H9 (cell line): ENCODE measurements around the gene THEM5. TPM values are rescaled to one million over a fixed set of nuclear protein-coding genes. Genes with fewer than 3 reads are reported as not detected.

Experiments used
- DNase-seq: peaks from one replicate; pipeline ENCODE4 v3.0.0-alpha.2; 2017
- H2AFZ ChIP-seq: one replicate; pipeline ENCODE4 v1.6.1; 2013; ENCODE audit warnings: mild to moderate bottlenecking, low read length, control low read depth, moderate library complexity
- H2AK5ac ChIP-seq: 2 replicates; pipeline ENCODE4 v1.6.1; 2013; ENCODE audit warnings: low read length, control low read depth, mixed read lengths; ENCODE audit not compliant: insufficient read length
- H2BK120ac ChIP-seq: one replicate; pipeline ENCODE4 v1.6.1; 2013; ENCODE audit warnings: low read depth, mild to moderate bottlenecking, low read length, control low read depth, inconsistent platforms; ENCODE audit not compliant: poor library complexity, severe bottlenecking
- H2BK12ac ChIP-seq: 2 replicates; pipeline ENCODE4 v1.6.1; 2013; ENCODE audit warnings: low read length, control low read depth, mixed read lengths, low read depth; ENCODE audit not compliant: insufficient read length
- H2BK15ac ChIP-seq: 2 replicates; pipeline ENCODE4 v1.6.1; 2013; ENCODE audit warnings: low read depth, low read length, control low read depth
- H2BK20ac ChIP-seq: one replicate; pipeline ENCODE4 v1.6.1; 2013; ENCODE audit warnings: low read depth, mild to moderate bottlenecking, low read length, control low read depth, inconsistent platforms; ENCODE audit not compliant: poor library complexity, severe bottlenecking
- H2BK5ac ChIP-seq: 2 replicates; pipeline ENCODE4 v1.6.1; 2013; ENCODE audit warnings: low read length, control low read depth, mixed read lengths; ENCODE audit not compliant: insufficient read length
- H3K14ac ChIP-seq: 2 replicates; pipeline ENCODE4 v1.6.1; 2013; ENCODE audit warnings: low read length, control low read depth; ENCODE audit not compliant: insufficient read depth
- H3K18ac ChIP-seq: 2 replicates; pipeline ENCODE4 v1.6.1; 2013; ENCODE audit warnings: low read depth, mild to moderate bottlenecking, mixed read lengths, low read length, control low read depth; ENCODE audit not compliant: insufficient read length
- H3K23ac ChIP-seq: 2 replicates; pipeline ENCODE4 v1.6.1; 2013; ENCODE audit warnings: low read length, control low read depth, mixed read lengths, low read depth; ENCODE audit not compliant: insufficient read length
- H3K23me2 ChIP-seq: 2 replicates; pipeline ENCODE4 v1.6.1; 2013; ENCODE audit warnings: low read depth, mild to moderate bottlenecking, mixed read lengths, low read length, control low read depth; ENCODE audit not compliant: insufficient read length, poor library complexity, severe bottlenecking
- H3K27ac ChIP-seq: 2 replicates; pipeline ENCODE4 v1.5.1; 2013; ENCODE audit warnings: low read length, control low read depth, mixed read lengths, low read depth; ENCODE audit not compliant: insufficient read length
- H3K27me3 ChIP-seq: 2 replicates; pipeline ENCODE4 v1.6.1; 2013; ENCODE audit warnings: low read length, control low read depth, inconsistent platforms; ENCODE audit not compliant: insufficient read depth
- H3K4ac ChIP-seq: 2 replicates; pipeline ENCODE4 v1.6.1; 2013; ENCODE audit warnings: low read depth, mild to moderate bottlenecking, control low read depth, inconsistent platforms, low read length, moderate library complexity
- H3K4me1 ChIP-seq: 2 replicates; pipeline ENCODE4 v1.6.1; 2013; ENCODE audit warnings: low read length, control low read depth, inconsistent platforms; ENCODE audit not compliant: insufficient read depth
- H3K4me2 ChIP-seq: 2 replicates; pipeline ENCODE4 v1.6.1; 2013; ENCODE audit warnings: low read length, control low read depth, mixed read lengths; ENCODE audit not compliant: insufficient read length, insufficient read depth
- H3K56ac ChIP-seq: 2 replicates; pipeline ENCODE4 v1.6.1; 2013; ENCODE audit warnings: low read depth, mild to moderate bottlenecking, mixed read lengths, low read length, control low read depth; ENCODE audit not compliant: insufficient read length
- H3K79me1 ChIP-seq: 2 replicates; pipeline ENCODE4 v1.6.1; 2013; ENCODE audit warnings: low read depth, mild to moderate bottlenecking, moderate library complexity, low read length, control low read depth, inconsistent platforms; ENCODE audit not compliant: insufficient read depth, poor library complexity, severe bottlenecking
- H3K79me2 ChIP-seq: 2 replicates; pipeline ENCODE4 v1.6.1; 2013; ENCODE audit warnings: low read length, control low read depth, inconsistent platforms; ENCODE audit not compliant: insufficient read depth
- H3K9ac ChIP-seq: 2 replicates; pipeline ENCODE4 v1.6.1; 2013; ENCODE audit warnings: low read length, control low read depth, mixed read lengths; ENCODE audit not compliant: insufficient read length; ENCODE audit errors: extremely low read depth
- H3K9me3 ChIP-seq: one replicate; pipeline ENCODE4 v1.6.1; 2013; ENCODE audit warnings: low read depth, low read length, inconsistent platforms; ENCODE audit not compliant: control insufficient read depth
- H3T11ph ChIP-seq: one replicate; pipeline ENCODE4 v1.6.1; 2013; ENCODE audit warnings: mild to moderate bottlenecking, low read length, control low read depth, inconsistent platforms
- H4K20me1 ChIP-seq: one replicate; pipeline ENCODE4 v1.6.1; 2013; ENCODE audit not compliant: control insufficient read depth, insufficient read length, insufficient read depth
- H4K5ac ChIP-seq: 2 replicates; pipeline ENCODE4 v1.6.1; 2013; ENCODE audit warnings: low read depth, mild to moderate bottlenecking, mixed read lengths, low read length, control low read depth; ENCODE audit not compliant: insufficient read length
- H4K8ac ChIP-seq: replicated peaks from 2 replicates; pipeline ENCODE4 v1.6.1; 2013; ENCODE audit warnings: low read length, control low read depth, mixed read lengths, low read depth; ENCODE audit not compliant: insufficient read length
- H4K91ac ChIP-seq: 2 replicates; pipeline ENCODE4 v1.6.1; 2013; ENCODE audit warnings: low read depth, mild to moderate bottlenecking, moderate library complexity, mixed read lengths, low read length, control low read depth; ENCODE audit not compliant: insufficient read length
- H3K27ac Mint-ChIP-seq, 3 experiments: 2 replicates in 2 of 3; 3 replicates in 1 of 3; pipeline ENCODE4 v1.8.0; 2020 to 2021; ENCODE audit warnings: mixed read lengths in 3 of 3, mild to moderate bottlenecking in 1 of 3, moderate library complexity in 1 of 3
- H3K27me3 Mint-ChIP-seq: 2 replicates; pipeline ENCODE4 v1.8.0; 2021; ENCODE audit warnings: low read depth, mild to moderate bottlenecking, moderate library complexity, mixed read lengths
- H3K36me3 Mint-ChIP-seq, 3 experiments: 2 replicates in 2 of 3; 3 replicates in 1 of 3; pipeline ENCODE4 v1.8.0; 2020 to 2021; ENCODE audit warnings: low read depth in 3 of 3, mixed read lengths in 3 of 3; ENCODE audit not compliant: insufficient read depth in 1 of 3
- H3K4me1 Mint-ChIP-seq, 2 experiments: 2 replicates each; pipeline ENCODE4 v1.8.0; 2020; ENCODE audit warnings: mixed read lengths in 2 of 2
- H3K4me3 Mint-ChIP-seq, 2 experiments: 2 replicates in 1 of 2; 3 replicates in 1 of 2; pipeline ENCODE4 v1.8.0; 2020 to 2021; ENCODE audit warnings: mild to moderate bottlenecking in 2 of 2, mixed read lengths in 2 of 2, moderate library complexity in 1 of 2
- H3K9me3 Mint-ChIP-seq, 2 experiments: 2 replicates in 1 of 2; 3 replicates in 1 of 2; pipeline ENCODE4 v1.8.0; 2020; ENCODE audit warnings: mild to moderate bottlenecking in 2 of 2, mixed read lengths in 2 of 2, moderate library complexity in 1 of 2
- WGBS: extraction: QIAGEN DNeasy Blood & Tissue Kit; methylation state at CpG from one replicate; pipeline ENCODE4 v1.1.7; 2013; ENCODE audit warnings: missing lambda C conversion rate, low lambda C conversion rate, mixed read lengths; ENCODE audit not compliant: insufficient read length; ENCODE audit errors: extremely low coverage; 5-methylcytosine and 5-hydroxymethylcytosine counted together
- total RNA-seq: library from RNA; stranded (reverse); gene quantifications from 2 replicates; pipeline ENCODE4 v1.2.1, GENCODE V29; 2021
- TF ChIP-seq, protein P1 (sequence below): fragments of 200-600 bp; sonication (generic); conservative IDR thresholded peaks from 3 replicates; pipeline ENCODE4 v1.8.0; 2021; ENCODE audit warnings: antibody characterized with exemption, mild to moderate bottlenecking

Gene THEM5
- total RNA-seq, 1 experiment from 2014 or later: not detected

GRCh38 chr1:151897991-151898431 is 44.5 kb upstream of the THEM5 start:
- Histone ChIP-seq H2BK20ac (no peak overlapping the region), H3K56ac (no peak overlapping the region), H3T11ph (no peak overlapping the region), H3K27me3 (no peaks in the 10 kb centered on the region), H2AFZ (no peak overlapping the region), H3K18ac (no peak overlapping the region), H2BK15ac (no peak overlapping the region), H3K23me2 (no peaks in the 10 kb centered on the region), H2AK5ac (no peak overlapping the region), H3K4me2 (no peak overlapping the region), H3K79me2 (no peaks in the 10 kb centered on the region), H2BK12ac (no peak overlapping the region), H4K5ac (no peak overlapping the region), H3K4me1 (no peaks in the 10 kb centered on the region), H3K27ac (no peak overlapping the region), H3K9me3 (no peaks in the 10 kb centered on the region), H3K14ac (no peak overlapping the region), H4K20me1 (no peaks in the 10 kb centered on the region), H2BK5ac (no peak overlapping the region), H3K23ac (no peak overlapping the region), H4K8ac (no peak overlapping the region), H3K9ac (no peak overlapping the region), H3K4ac (no peak overlapping the region), H2BK120ac (no peak overlapping the region), H4K91ac (no peak overlapping the region), H3K79me1 (no peaks in the 10 kb centered on the region)
- Mint-ChIP-seq H3K4me1 (peaks cover 6 to 16% of the 10 kb centered on the region in 2 experiments; a peak in 3 of 4 replicates), H3K27me3 (no peaks in the 10 kb centered on the region; the same call in 1 of the 2 replicates), H3K9me3 (peaks cover 38 to 40% of the 10 kb centered on the region in 2 experiments), H3K27ac (0 out of 7 replicates have a peak overlapping the region, but pooled peaks of 1 of the 3 experiments have one; percentile 10), H3K36me3 (peaks cover 29 to 54% (median 53%) of the 10 kb centered on the region in 3 experiments), H3K4me3 (no peak overlapping the region)
- DNase-seq: no peak
- no CpG with 5 or more reads among the region's 10 CpGs for WGBS
- TF ChIP-seq, protein P1, sequence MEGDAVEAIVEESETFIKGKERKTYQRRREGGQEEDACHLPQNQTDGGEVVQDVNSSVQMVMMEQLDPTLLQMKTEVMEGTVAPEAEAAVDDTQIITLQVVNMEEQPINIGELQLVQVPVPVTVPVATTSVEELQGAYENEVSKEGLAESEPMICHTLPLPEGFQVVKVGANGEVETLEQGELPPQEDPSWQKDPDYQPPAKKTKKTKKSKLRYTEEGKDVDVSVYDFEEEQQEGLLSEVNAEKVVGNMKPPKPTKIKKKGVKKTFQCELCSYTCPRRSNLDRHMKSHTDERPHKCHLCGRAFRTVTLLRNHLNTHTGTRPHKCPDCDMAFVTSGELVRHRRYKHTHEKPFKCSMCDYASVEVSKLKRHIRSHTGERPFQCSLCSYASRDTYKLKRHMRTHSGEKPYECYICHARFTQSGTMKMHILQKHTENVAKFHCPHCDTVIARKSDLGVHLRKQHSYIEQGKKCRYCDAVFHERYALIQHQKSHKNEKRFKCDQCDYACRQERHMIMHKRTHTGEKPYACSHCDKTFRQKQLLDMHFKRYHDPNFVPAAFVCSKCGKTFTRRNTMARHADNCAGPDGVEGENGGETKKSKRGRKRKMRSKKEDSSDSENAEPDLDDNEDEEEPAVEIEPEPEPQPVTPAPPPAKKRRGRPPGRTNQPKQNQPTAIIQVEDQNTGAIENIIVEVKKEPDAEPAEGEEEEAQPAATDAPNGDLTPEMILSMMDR: no peak
